GM12878 (cell line): Measurements from ENCODE around the gene LILRB3. TPM values are rescaled to one million over a fixed set of nuclear protein-coding genes. Genes with fewer than 3 reads are reported as not detected.

Source experiments
- ATAC-seq: fragments of 200-7000 bp; cut with Tn5 transposase; 3 replicates; pipeline ENCODE4 v1.9.1; 2020; ENCODE audit warnings: mild to moderate bottlenecking, moderate library complexity
- BruUV-seq: library from RNA; stranded (reverse); fragments of 400-500 nt; replicated peaks from 2 replicates; lab custom pipeline; 2021; lab: Mats Ljungman, UMichigan
- CTCF ChIA-PET: fragments of 300-600 bp; sonication (Branson Sonifier 250); formaldehyde crosslinking; extraction: SDS; loops from one replicate; lab custom pipeline; 2021; ENCODE audit warnings: inconsistent platforms; lab: Yijun Ruan, JAX
- POLR2A ChIA-PET: fragments of 350-600 bp; formaldehyde crosslinking; extraction: SDS; loops from one replicate; lab custom pipeline; 2021; ENCODE audit warnings: inconsistent platforms; lab: Charles Lee
- RAD21 ChIA-PET: fragments of 300-600 bp; sonication (Branson Sonifier 250); formaldehyde crosslinking; loops from one replicate; lab custom pipeline; 2023; ENCODE audit warnings: antibody characterized with exemption; ENCODE audit not compliant: unreplicated experiment; lab: Charles Lee
- SMC1A ChIA-PET: fragments of 300-600 bp; sonication (Branson Sonifier 250); formaldehyde crosslinking; loops from one replicate; lab custom pipeline; 2023; ENCODE audit not compliant: unreplicated experiment, uncharacterized antibody; lab: Charles Lee
- DNase-seq: peaks from one replicate; pipeline ENCODE4 v3.0.0-alpha.2; 2011; ENCODE audit warnings: low read depth, low spot score
- FAIRE-seq: peaks from 3 replicates; lab custom pipeline; 2011; peaks lifted over from hg19 to GRCh38; lab: Jason Lieb, UNC
- H2AFZ ChIP-seq: 2 replicates; pipeline ENCODE4 v1.6.0; 2011; ENCODE audit warnings: low read depth, low read length, control low read depth; ENCODE audit not compliant: control insufficient read depth
- H3K27ac ChIP-seq: 2 replicates; pipeline ENCODE4 v1.5.1; 2011; ENCODE audit warnings: control low read depth; ENCODE audit not compliant: control insufficient read depth, insufficient read depth
- H3K27me3 ChIP-seq, 2 experiments: replicated peaks in 1 of 2; 2 replicates each; pipeline versions ENCODE4 v1.6.0 to v1.6.1; 2011; ENCODE audit warnings: low read length in 1 of 2; ENCODE audit not compliant: control insufficient read depth in 2 of 2, insufficient read depth in 2 of 2
- H3K36me3 ChIP-seq, 2 experiments: 2 replicates each; pipeline ENCODE4 v1.5.1; 2011; ENCODE audit warnings: low read length in 1 of 2; ENCODE audit not compliant: control insufficient read depth in 2 of 2, insufficient read depth in 2 of 2
- H3K4me1 ChIP-seq: 2 replicates; pipeline ENCODE4 v1.6.1; 2011; ENCODE audit warnings: mild to moderate bottlenecking, low read length, moderate library complexity, mixed read lengths; ENCODE audit not compliant: control insufficient read depth, insufficient read depth
- H3K4me2 ChIP-seq: 2 replicates; pipeline ENCODE4 v1.6.0; 2011; ENCODE audit warnings: control low read depth; ENCODE audit not compliant: control insufficient read depth, insufficient read depth
- H3K4me3 ChIP-seq: fragments of 200-600 bp; sonication (generic); 2 replicates; pipeline ENCODE4 v1.5.1; 2016
- H3K79me2 ChIP-seq: 2 replicates; pipeline ENCODE4 v1.6.0; 2011; ENCODE audit warnings: low read length; ENCODE audit not compliant: control insufficient read depth, insufficient read depth
- H3K9ac ChIP-seq: 2 replicates; pipeline ENCODE4 v1.8.0; 2011; ENCODE audit warnings: low read length, control low read depth, mixed read lengths; ENCODE audit not compliant: control insufficient read depth, insufficient read depth
- H3K9me3 ChIP-seq: replicated peaks from 3 replicates; pipeline ENCODE4 v1.5.1; 2011; ENCODE audit warnings: mild to moderate bottlenecking, low read length; ENCODE audit not compliant: control insufficient read depth, insufficient read depth
- H4K20me1 ChIP-seq: 2 replicates; pipeline ENCODE4 v1.6.0; 2011; ENCODE audit not compliant: control insufficient read depth, insufficient read depth
- BCL11A ChIP-seq: IDR thresholded peaks from 2 replicates; pipeline ENCODE4 v1.6.1; 2011; ENCODE audit warnings: low read depth, low read length
- EZH2 ChIP-seq: IDR thresholded peaks from 2 replicates; pipeline ENCODE4 v1.6.1; 2012; ENCODE audit warnings: low read depth, mild to moderate bottlenecking, control low read depth, inconsistent platforms, low read length, borderline replicate concordance; ENCODE audit not compliant: control insufficient read depth
- IRF4 ChIP-seq: IDR thresholded peaks from 2 replicates; pipeline ENCODE4 v1.6.1; 2011; ENCODE audit warnings: low read depth, low read length
- MYB ChIP-seq: fragments of 150-350 bp; IDR thresholded peaks from 2 replicates; pipeline ENCODE4 v1.6.1; 2014; ENCODE audit warnings: mild to moderate bottlenecking, low read depth, low read length, borderline replicate concordance
- NFXL1 ChIP-seq: fragments of 450-650 bp; IDR thresholded peaks from 2 replicates; pipeline ENCODE4 v1.6.1; 2017; ENCODE audit warnings: antibody characterized with exemption, mild to moderate bottlenecking, borderline replicate concordance
- RB1 ChIP-seq: fragments of 450-650 bp; formaldehyde crosslinking; IDR thresholded peaks from 2 replicates; pipeline ENCODE4 v1.6.1; 2017; ENCODE audit warnings: mild to moderate bottlenecking, borderline replicate concordance
- SP1 ChIP-seq: IDR thresholded peaks from one replicate; pipeline ENCODE4 v1.6.1; 2011; ENCODE audit warnings: low read depth, low read length
- WGBS: methylation state at CpG from one replicate; pipeline ENCODE4 v1.1.6; 2016; ENCODE audit warnings: low lambda C conversion rate; ENCODE audit not compliant: insufficient replicate concordance, insufficient coverage; ENCODE audit errors: missing lambda C conversion rate; 5-methylcytosine and 5-hydroxymethylcytosine counted together
- in situ Hi-C: fragments of 300-500 bp; cut with MboI; formaldehyde crosslinking; loops from 9 replicates; pipeline ENCODE4 v1.14.3; 2018; ENCODE audit warnings: mixed read lengths
- intact Hi-C: fragments of 100-400 bp; cut with micrococcal nuclease; formaldehyde crosslinking; loops from one replicate; pipeline ENCODE4 v1.14.2; 2022; ENCODE audit not compliant: unreplicated experiment
- polyA plus RNA-seq, 11 experiments: library from polyadenylated mRNA; depleted of rRNA in 4 of 11; unstranded in 6 of 11; stranded (reverse) in 5 of 11; fragments of >200 nt; fragmentation: Nextera tagmentation in 4 of 11; fragmentation: Illumina TruSeq in 1 of 11; extraction: Ambion mirVana in 4 of 11; extraction: Trizol in 1 of 11; gene quantifications; 1 replicate in 1 of 11; 2 replicates in 10 of 11; pipeline versions ENCODE4 v1.2.1 to v1.2.3, GENCODE V29; 2011 to 2016; ENCODE audit warnings: inconsistent platforms in 2 of 11, missing spikeins in 2 of 11, low read depth in 1 of 11
- total RNA-seq, 4 experiments: library from RNA; depleted of rRNA in 3 of 4; stranded (reverse); fragments of >200 nt in 3 of 4; fragmentation: Illumina TruSeq in 1 of 4; extraction: Trizol in 1 of 4; gene quantifications; 2 replicates each; pipeline versions ENCODE4 v1.2.1 to v1.2.3, GENCODE V29; 2013 to 2021
- TF ChIP-seq, protein P1 (sequence below): fragments of 450-650 bp; IDR thresholded peaks from 2 replicates; pipeline ENCODE4 v1.6.1; 2017; ENCODE audit warnings: mild to moderate bottlenecking
- TF ChIP-seq, protein P2 (sequence below): IDR thresholded peaks from 2 replicates; pipeline ENCODE4 v1.6.1; 2011; ENCODE audit warnings: low read depth, low read length, improper control_type of control experiment, borderline replicate concordance

Gene LILRB3
- total and polyA plus RNA-seq, 10 of the 15 experiments (the other 5 are each of a cell fraction or from before 2014, with no cell fraction given): 0.04 to 1.1 (median 0.18) TPM; not detected in 1

DNA sequence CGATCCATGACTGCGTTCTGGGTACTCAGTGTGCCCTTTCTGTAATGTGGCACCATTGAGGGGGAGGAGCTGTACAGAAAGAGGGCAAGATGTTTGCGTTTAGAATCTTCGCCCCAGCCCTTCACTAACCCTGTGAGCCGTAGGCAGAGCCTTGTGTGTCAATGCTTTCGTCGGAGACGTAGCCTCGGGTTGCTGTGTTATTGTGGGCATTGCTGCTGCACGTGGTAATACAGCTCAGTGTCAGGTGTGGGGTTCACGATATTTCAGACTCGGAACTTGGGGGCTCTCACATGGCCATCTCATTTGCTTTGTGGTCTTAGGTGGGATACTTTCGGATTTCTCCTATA lies 16.0 kb downstream of the LILRB3 start:
- Histone ChIP-seq H3K4me1 (peaks cover 67% of the 10 kb centered on the region), H3K79me2 (peaks cover 48% of the 10 kb centered on the region), H3K27me3 (no peaks in the 10 kb centered on the region), H3K9ac (no peak overlapping the region), H3K36me3 (peaks cover 25 to 34% of the 10 kb centered on the region in 2 experiments), H3K27ac (no peak overlapping the region), H3K4me2 (peak overlapping the region; percentile 91), H3K9me3 (no peaks in the 10 kb centered on the region), H2AFZ (no peak overlapping the region), H4K20me1 (peaks cover 23% of the 10 kb centered on the region), H3K4me3 (peak overlapping the region; percentile 1; the same call in 1 of the 2 replicates)
- SMC1A ChIA-PET: interaction anchor here (1.0 kb wide), 1 partner anchor 16 kb away, joined by 4 read pairs; the partner anchor contains the start of gene TSEN34
- FAIRE-seq (no peak), DNase-seq (no peak), ATAC-seq (no peak)
- POLR2A ChIA-PET: interaction anchor here (2.2 kb wide), 1 partner anchor 18 kb away, joined by 12 read pairs; the partner anchor contains the start of gene MBOAT7
- TF ChIP-seq, protein P1, sequence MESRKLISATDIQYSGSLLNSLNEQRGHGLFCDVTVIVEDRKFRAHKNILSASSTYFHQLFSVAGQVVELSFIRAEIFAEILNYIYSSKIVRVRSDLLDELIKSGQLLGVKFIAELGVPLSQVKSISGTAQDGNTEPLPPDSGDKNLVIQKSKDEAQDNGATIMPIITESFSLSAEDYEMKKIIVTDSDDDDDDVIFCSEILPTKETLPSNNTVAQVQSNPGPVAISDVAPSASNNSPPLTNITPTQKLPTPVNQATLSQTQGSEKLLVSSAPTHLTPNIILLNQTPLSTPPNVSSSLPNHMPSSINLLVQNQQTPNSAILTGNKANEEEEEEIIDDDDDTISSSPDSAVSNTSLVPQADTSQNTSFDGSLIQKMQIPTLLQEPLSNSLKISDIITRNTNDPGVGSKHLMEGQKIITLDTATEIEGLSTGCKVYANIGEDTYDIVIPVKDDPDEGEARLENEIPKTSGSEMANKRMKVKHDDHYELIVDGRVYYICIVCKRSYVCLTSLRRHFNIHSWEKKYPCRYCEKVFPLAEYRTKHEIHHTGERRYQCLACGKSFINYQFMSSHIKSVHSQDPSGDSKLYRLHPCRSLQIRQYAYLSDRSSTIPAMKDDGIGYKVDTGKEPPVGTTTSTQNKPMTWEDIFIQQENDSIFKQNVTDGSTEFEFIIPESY: no peak
- TF ChIP-seq RB1 (no peak), IRF4 (no peak), EZH2 (no peak), BCL11A (no peak), NFXL1 (no peak), MYB (no peak), SP1 (no peak)
- TF ChIP-seq, protein P2, sequence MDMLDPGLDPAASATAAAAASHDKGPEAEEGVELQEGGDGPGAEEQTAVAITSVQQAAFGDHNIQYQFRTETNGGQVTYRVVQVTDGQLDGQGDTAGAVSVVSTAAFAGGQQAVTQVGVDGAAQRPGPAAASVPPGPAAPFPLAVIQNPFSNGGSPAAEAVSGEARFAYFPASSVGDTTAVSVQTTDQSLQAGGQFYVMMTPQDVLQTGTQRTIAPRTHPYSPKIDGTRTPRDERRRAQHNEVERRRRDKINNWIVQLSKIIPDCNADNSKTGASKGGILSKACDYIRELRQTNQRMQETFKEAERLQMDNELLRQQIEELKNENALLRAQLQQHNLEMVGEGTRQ: no peak
- RAD21 ChIA-PET: no interaction called here
- in situ Hi-C loops: no loop called here
- WGBS: 28% methylated on average over 13 of the region's 13 CpGs
- BruUV-seq: no TSS peak
- intact Hi-C loops: no loop called here
- CTCF ChIA-PET: interaction anchor here (1.1 kb wide), 1 partner anchor 19 kb away, joined by 3 read pairs; no protein-coding TSS in a partner anchor
